ENCODE data around the gene TUFM. TPM values are rescaled to one million over a fixed set of nuclear protein-coding genes. Genes with fewer than 3 reads are reported as not detected.

The TUFM gene
- total and polyA plus RNA-seq, 11 donors: 179 to 384 (median 226) TPM

- no peak overlapping the region for H3K27ac ChIP-seq
- peaks cover 0 to 2% (median 0%) of the 10 kb centered on the region in 9 donors for H3K27me3 ChIP-seq
- intact Hi-C loops (cut with DNase I): loop anchor here in 5 of 10 donors (5.0 kb wide), 4 partner anchors 47 to 72 kb away; partner anchors contain the start of gene ATXN2L (in 1 of the 5)
- no peak overlapping the region for H3K4me3 ChIP-seq
- no peaks in the 10 kb centered on the region for H3K9me3 ChIP-seq
- WGBS, 4 donors: 60 to 75% (median 61%) methylated on average over 7 to 13 of the region's 13 CpGs
- H3K4me1 ChIP-seq: peaks cover 4 to 13% (median 10%) of the 10 kb centered on the region in 12 donors
- TF ChIP-seq CTCF (IDR thresholded peaks at IDR 0.05) (no peak), POLR2A (IDR thresholded peaks at IDR 0.05) (no peak)
- H3K36me3 ChIP-seq: peaks cover 0 to 46% (median 40%) of the 10 kb centered on the region in 9 donors
- DNase-seq (no peak), ATAC-seq (no peak)
Measured at GRCh38 chr16:28875134-28876018, 29.2 kb upstream of the TUFM start.

GRCh38 chr16:28874406-28874805, 28.3 kb upstream of the TUFM start:
- H3K27me3 ChIP-seq: no peaks in the 10 kb centered on the region
- no peaks in the 10 kb centered on the region for H3K9me3 ChIP-seq
- intact Hi-C loops (cut with DNase I): no loop called here
- DNase-seq (no peak), ATAC-seq (no peak)
- H3K27ac ChIP-seq: no peak overlapping the region
- no peak overlapping the region for H3K4me3 ChIP-seq
- H3K36me3 ChIP-seq: peaks cover 2 to 56% (median 50%) of the 10 kb centered on the region in 9 donors
- H3K4me1 ChIP-seq: peaks cover 0 to 7% (median 4%) of the 10 kb centered on the region in 12 donors
- no peak for TF ChIP-seq CTCF (IDR thresholded peaks at IDR 0.05)
- TF ChIP-seq POLR2A (IDR thresholded peaks at IDR 0.05): no peak
- 95 to 97% (median 96%) methylated on average over 6 of the region's 6 CpGs for WGBS, 4 donors

- DNase-seq (no peak), ATAC-seq (peak in 2 of 4 donors; percentile 25 to 37)
- 88 to 95% (median 88%) methylated on average over 17 to 18 of the region's 18 CpGs for WGBS, 4 donors
- H3K27ac ChIP-seq: no peak overlapping the region
- no peaks in the 10 kb centered on the region for H3K9me3 ChIP-seq
- no peaks in the 10 kb centered on the region for H3K27me3 ChIP-seq
- peaks cover 2 to 63% (median 57%) of the 10 kb centered on the region in 9 donors for H3K36me3 ChIP-seq
- no peak overlapping the region for H3K4me3 ChIP-seq
- H3K4me1 ChIP-seq: no peaks in the 10 kb centered on the region
- intact Hi-C loops (cut with DNase I): no loop called here
- peak; percentile 34 to 69 (median 50) for TF ChIP-seq CTCF (IDR thresholded peaks at IDR 0.05)
- TF ChIP-seq POLR2A (IDR thresholded peaks at IDR 0.05): no peak
Measured at GRCh38 chr16:28873543-28874201, 27.5 kb upstream of the TUFM start.

- Histone ChIP-seq H3K27ac (no peak overlapping the region), H3K4me1 (no peaks in the 10 kb centered on the region), H3K27me3 (no peaks in the 10 kb centered on the region), H3K4me3 (no peak overlapping the region), H3K36me3 (peaks cover 2 to 70% (median 65%) of the 10 kb centered on the region in 9 donors), H3K9me3 (no peaks in the 10 kb centered on the region)
- TF ChIP-seq POLR2A (IDR thresholded peaks at IDR 0.05) (no peak), CTCF (IDR thresholded peaks at IDR 0.05) (no peak)
- DNase-seq (no peak), ATAC-seq (no peak)
- intact Hi-C loops (cut with DNase I): no loop called here
- 86 to 89% (median 87%) methylated on average over 15 of the region's 15 CpGs for WGBS, 4 donors
Measured at GRCh38 chr16:28872952-28873351, 26.8 kb upstream of the TUFM start.
